CD14-positive monocyte (primary cell): ENCODE measurements around the gene PTPRN. TPM values are rescaled to one million over a fixed set of nuclear protein-coding genes. Genes with fewer than 3 reads are reported as not detected.

Experiments used
- DNase-seq, 3 donors: peaks; one replicate each; pipeline ENCODE4 v3.0.0-alpha.2; 2011 to 2022
- H2AFZ ChIP-seq: 2 replicates; pipeline ENCODE4 v1.6.0; 2012; ENCODE audit warnings: mild to moderate bottlenecking, low read depth, low read length, inconsistent platforms; ENCODE audit not compliant: insufficient read depth, poor library complexity, severe bottlenecking
- H3K27ac ChIP-seq, 2 donors: 1 replicate in 1 of 2; 2 replicates in 1 of 2; pipeline ENCODE4 v1.5.1; 2012 to 2013; ENCODE audit warnings: low read length in 2 of 2, control low read depth in 1 of 2, inconsistent platforms in 1 of 2, low read depth in 1 of 2, mild to moderate bottlenecking in 1 of 2
- H3K27me3 ChIP-seq, 2 donors: one replicate each; pipeline versions ENCODE4 v1.6.0 to v1.6.1; 2011 to 2013; ENCODE audit warnings: low read length in 2 of 2; ENCODE audit not compliant: control insufficient read depth in 2 of 2, insufficient read depth in 2 of 2
- H3K36me3 ChIP-seq, 2 donors: replicated peaks in 1 of 2; 1 replicate in 1 of 2; 2 replicates in 1 of 2; pipeline versions ENCODE4 v1.5.1 to v1.6.1; 2012 to 2013; ENCODE audit warnings: low read length in 2 of 2, control low read depth in 1 of 2, inconsistent platforms in 1 of 2, mild to moderate bottlenecking in 1 of 2; ENCODE audit not compliant: insufficient read depth in 2 of 2, control insufficient read depth in 1 of 2
- H3K4me1 ChIP-seq, 2 donors: 1 replicate in 1 of 2; 2 replicates in 1 of 2; pipeline versions ENCODE4 v1.5.1 to v1.6.1; 2012 to 2013; ENCODE audit warnings: low read length in 2 of 2, control low read depth in 1 of 2, inconsistent platforms in 1 of 2, mild to moderate bottlenecking in 1 of 2, moderate library complexity in 1 of 2; ENCODE audit not compliant: insufficient read depth in 2 of 2, control insufficient read depth in 1 of 2
- H3K4me2 ChIP-seq: replicated peaks from 2 replicates; pipeline ENCODE3; 2012; ENCODE audit warnings: low read length, moderate library complexity, mild to moderate bottlenecking; ENCODE audit not compliant: poor library complexity, severe bottlenecking; ENCODE audit errors: extremely low read depth
- H3K4me3 ChIP-seq, 3 experiments: fragments of 200-600 bp in 1 of 3; sonication (generic) in 1 of 3; replicated peaks in 1 of 3; 1 replicate in 2 of 3; 2 replicates in 1 of 3; pipeline ENCODE4 v1.5.1; 2011 to 2013; ENCODE audit warnings: low read length in 3 of 3, mild to moderate bottlenecking in 3 of 3, control low read depth in 2 of 3, low read depth in 2 of 3, inconsistent platforms in 1 of 3, moderate library complexity in 1 of 3
- H3K79me2 ChIP-seq: 2 replicates; pipeline ENCODE4 v1.6.0; 2012; ENCODE audit warnings: mild to moderate bottlenecking, control low read depth, inconsistent platforms, low read length, moderate library complexity; ENCODE audit not compliant: insufficient read depth
- H3K9ac ChIP-seq: 2 replicates; pipeline ENCODE4 v1.6.0; 2017; ENCODE audit warnings: low read length, mild to moderate bottlenecking; ENCODE audit not compliant: insufficient read depth, poor library complexity, severe bottlenecking
- H3K9me3 ChIP-seq, 2 donors: replicated peaks in 1 of 2; 1 replicate in 1 of 2; 2 replicates in 1 of 2; pipeline versions ENCODE4 v1.5.1 to v1.6.1; 2012 to 2013; ENCODE audit warnings: low read length in 2 of 2, control low read depth in 1 of 2; ENCODE audit not compliant: control insufficient read depth in 1 of 2, insufficient read depth in 1 of 2
- H4K20me1 ChIP-seq: 2 replicates; pipeline ENCODE4 v1.6.0; 2012; ENCODE audit warnings: mild to moderate bottlenecking, low read length, control low read depth, moderate library complexity; ENCODE audit not compliant: insufficient read depth
- H3K27ac Mint-ChIP-seq, 7 donors: one replicate each; pipeline ENCODE4 v1.8.0; 2020; ENCODE audit warnings: mild to moderate bottlenecking in 7 of 7, mixed read lengths in 7 of 7, moderate library complexity in 6 of 7, inconsistent platforms in 2 of 7
- H3K27me3 Mint-ChIP-seq, 3 donors: one replicate each; pipeline ENCODE4 v1.8.0; 2021 to 2022; ENCODE audit warnings: low read depth in 3 of 3, mild to moderate bottlenecking in 3 of 3, mixed read lengths in 3 of 3, moderate library complexity in 3 of 3, inconsistent platforms in 1 of 3
- H3K36me3 Mint-ChIP-seq, 2 donors: one replicate each; pipeline ENCODE4 v1.8.0; 2020; ENCODE audit warnings: mixed read lengths in 2 of 2, inconsistent platforms in 1 of 2, mild to moderate bottlenecking in 1 of 2
- H3K4me1 Mint-ChIP-seq: one replicate; pipeline ENCODE4 v1.8.0; 2020; ENCODE audit warnings: mild to moderate bottlenecking, mixed read lengths
- H3K4me3 Mint-ChIP-seq, 2 donors: one replicate each; pipeline ENCODE4 v1.8.0; 2020; ENCODE audit warnings: mild to moderate bottlenecking in 2 of 2, mixed read lengths in 2 of 2, moderate library complexity in 1 of 2
- H3K9me3 Mint-ChIP-seq, 7 donors: one replicate each; pipeline ENCODE4 v1.8.0; 2020 to 2022; ENCODE audit warnings: mixed read lengths in 7 of 7, mild to moderate bottlenecking in 6 of 7, moderate library complexity in 6 of 7, inconsistent platforms in 2 of 7
- WGBS: methylation state at CpG from one replicate; pipeline ENCODE4 v1.1.5; 2013; ENCODE audit warnings: missing lambda C conversion rate; ENCODE audit not compliant: insufficient coverage; 5-methylcytosine and 5-hydroxymethylcytosine counted together
- intact Hi-C, 2 donors: fragments of 100-400 bp; cut with micrococcal nuclease; formaldehyde crosslinking; loops; one replicate each; pipeline versions ENCODE4 v1.15.0 to v1.15.1; 2023
- polyA plus RNA-seq, 3 donors: library from polyadenylated mRNA; depleted of rRNA in 1 of 3; unstranded in 2 of 3; stranded (reverse) in 1 of 3; fragments of 300-500 nt in 2 of 3; fragments of >200 nt in 1 of 3; fragmentation: Illumina TruSeq in 2 of 3; gene quantifications; 1 replicate in 2 of 3; 2 replicates in 1 of 3; pipeline ENCODE4 v1.2.3, GENCODE V29; 2012 to 2021
- TF ChIP-seq, protein P1 (sequence below): fragments of 200-600 bp; IDR thresholded peaks from one replicate; pipeline ENCODE4 v1.8.0; 2022; ENCODE audit warnings: antibody characterized with exemption, mild to moderate bottlenecking

The PTPRN gene
- polyA plus RNA-seq, 3 donors: not detected

GRCh38 chr2:219271021-219271420, 38.2 kb downstream of the PTPRN start:
- Histone ChIP-seq H3K27ac (no peak overlapping the region), H2AFZ (no peak overlapping the region), H3K9ac (no peak overlapping the region), H3K4me3 (no peak overlapping the region), H3K4me2 (no peak overlapping the region), H3K9me3 (no peaks in the 10 kb centered on the region), H3K27me3 (no peaks in the 10 kb centered on the region), H3K36me3 (no peaks in the 10 kb centered on the region), H4K20me1 (no peaks in the 10 kb centered on the region), H3K79me2 (no peaks in the 10 kb centered on the region), H3K4me1 (no peaks in the 10 kb centered on the region)
- Mint-ChIP-seq H3K27ac (no peak overlapping the region), H3K27me3 (peaks cover 8 to 20% (median 19%) of the 10 kb centered on the region in 3 donors), H3K9me3 (no peaks in the 10 kb centered on the region), H3K4me1 (no peaks in the 10 kb centered on the region), H3K36me3 (no peaks in the 10 kb centered on the region), H3K4me3 (no peak overlapping the region)
- DNase-seq: no peak
- intact Hi-C loops: no loop called here
- TF ChIP-seq, protein P1, sequence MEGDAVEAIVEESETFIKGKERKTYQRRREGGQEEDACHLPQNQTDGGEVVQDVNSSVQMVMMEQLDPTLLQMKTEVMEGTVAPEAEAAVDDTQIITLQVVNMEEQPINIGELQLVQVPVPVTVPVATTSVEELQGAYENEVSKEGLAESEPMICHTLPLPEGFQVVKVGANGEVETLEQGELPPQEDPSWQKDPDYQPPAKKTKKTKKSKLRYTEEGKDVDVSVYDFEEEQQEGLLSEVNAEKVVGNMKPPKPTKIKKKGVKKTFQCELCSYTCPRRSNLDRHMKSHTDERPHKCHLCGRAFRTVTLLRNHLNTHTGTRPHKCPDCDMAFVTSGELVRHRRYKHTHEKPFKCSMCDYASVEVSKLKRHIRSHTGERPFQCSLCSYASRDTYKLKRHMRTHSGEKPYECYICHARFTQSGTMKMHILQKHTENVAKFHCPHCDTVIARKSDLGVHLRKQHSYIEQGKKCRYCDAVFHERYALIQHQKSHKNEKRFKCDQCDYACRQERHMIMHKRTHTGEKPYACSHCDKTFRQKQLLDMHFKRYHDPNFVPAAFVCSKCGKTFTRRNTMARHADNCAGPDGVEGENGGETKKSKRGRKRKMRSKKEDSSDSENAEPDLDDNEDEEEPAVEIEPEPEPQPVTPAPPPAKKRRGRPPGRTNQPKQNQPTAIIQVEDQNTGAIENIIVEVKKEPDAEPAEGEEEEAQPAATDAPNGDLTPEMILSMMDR: no peak
- WGBS: 100% methylated on average over 2 of the region's 2 CpGs

DNA sequence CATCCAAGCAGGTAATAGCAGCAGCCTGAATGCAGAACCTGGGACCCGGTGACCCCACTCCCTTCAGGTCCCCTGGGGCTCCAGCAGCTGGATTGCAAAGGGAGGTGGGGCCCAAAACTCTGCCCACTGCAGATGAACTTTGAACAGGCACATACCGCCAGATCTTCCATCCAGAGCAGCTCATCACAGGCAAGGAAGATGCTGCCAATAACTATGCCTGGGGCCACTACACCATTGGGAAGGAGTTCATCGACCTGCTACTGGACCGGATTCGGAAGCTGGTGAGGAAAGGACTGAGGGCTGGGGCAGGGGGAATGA, 39.2 kb downstream of the PTPRN start:
- no peak overlapping the region for H3K27ac Mint-ChIP-seq
- intact Hi-C loops: no loop called here
- H3K27me3 ChIP-seq: no peaks in the 10 kb centered on the region
- no peaks in the 10 kb centered on the region for H3K4me1 ChIP-seq
- H4K20me1 ChIP-seq: no peaks in the 10 kb centered on the region
- no peaks in the 10 kb centered on the region for H3K36me3 ChIP-seq
- H3K9me3 Mint-ChIP-seq: no peaks in the 10 kb centered on the region
- H3K4me2 ChIP-seq: no peak overlapping the region
- no peak overlapping the region for H3K27ac ChIP-seq
- H3K4me1 Mint-ChIP-seq: no peaks in the 10 kb centered on the region
- H3K79me2 ChIP-seq: no peaks in the 10 kb centered on the region
- WGBS: 98% methylated on average over 5 of the region's 5 CpGs
- peaks cover 8 to 23% (median 19%) of the 10 kb centered on the region in 3 donors for H3K27me3 Mint-ChIP-seq
- H3K9me3 ChIP-seq: no peaks in the 10 kb centered on the region
- TF ChIP-seq, protein P1: no peak
- no peak overlapping the region for H3K9ac ChIP-seq
- no peak for DNase-seq
- no peaks in the 10 kb centered on the region for H3K36me3 Mint-ChIP-seq
- H3K4me3 Mint-ChIP-seq: no peak overlapping the region
- no peak overlapping the region for H3K4me3 ChIP-seq
- no peak overlapping the region for H2AFZ ChIP-seq
